ENCODE data around the gene CMSS1.

Gene CMSS1

GRCh38 chr3:100003609-100004503 lies 186.2 kb downstream of the CMSS1 start:
- no peak for DNase-seq

DNA sequence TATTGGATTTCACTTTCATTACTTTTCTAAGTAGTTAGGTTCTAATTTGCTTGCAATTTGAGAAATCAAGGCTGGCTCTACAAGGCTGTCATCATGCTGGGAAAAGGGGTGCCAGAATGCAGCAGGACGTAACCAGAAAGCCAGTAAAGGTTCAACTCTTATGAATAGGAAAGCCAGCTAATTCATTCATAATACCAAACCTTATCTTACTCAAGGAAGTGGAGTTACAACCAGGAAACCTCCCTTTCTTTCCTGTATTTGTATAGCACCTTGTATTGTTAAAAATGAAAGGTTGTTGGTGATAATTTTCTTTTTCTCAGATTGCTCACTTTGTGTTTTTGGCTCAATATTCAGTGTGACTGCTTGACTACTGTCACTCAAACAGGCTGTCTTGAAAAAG lies 187.3 kb downstream of the CMSS1 start:
- no peak for DNase-seq

GRCh38 chr3:100005665-100006393 lies 188.2 kb downstream of the CMSS1 start:
- DNase-seq: no peak

- no peak for DNase-seq
These were observed 189.1 kb downstream of the CMSS1 start for GRCh38 chr3:100006570-100007271.

DNA sequence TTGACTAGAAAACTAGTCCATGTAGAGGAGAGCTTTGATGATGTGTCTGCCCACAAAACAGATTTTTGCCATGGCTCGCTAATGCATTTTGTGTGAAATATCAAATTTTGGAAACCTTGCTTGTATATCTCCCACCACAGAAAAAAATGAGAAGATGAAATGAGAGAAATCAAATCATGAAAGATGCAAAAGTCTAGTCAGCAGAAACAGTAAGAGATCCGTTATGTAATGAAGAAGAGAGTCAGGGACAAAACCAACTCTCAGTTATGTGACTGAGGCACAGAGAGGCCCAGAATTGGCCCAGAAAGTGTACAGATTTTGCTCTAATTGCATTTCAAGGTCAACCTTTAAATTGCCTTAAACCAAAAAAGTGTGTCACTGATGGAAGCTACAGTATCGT lies 189.7 kb downstream of the CMSS1 start:
- no peak for DNase-seq

DNA sequence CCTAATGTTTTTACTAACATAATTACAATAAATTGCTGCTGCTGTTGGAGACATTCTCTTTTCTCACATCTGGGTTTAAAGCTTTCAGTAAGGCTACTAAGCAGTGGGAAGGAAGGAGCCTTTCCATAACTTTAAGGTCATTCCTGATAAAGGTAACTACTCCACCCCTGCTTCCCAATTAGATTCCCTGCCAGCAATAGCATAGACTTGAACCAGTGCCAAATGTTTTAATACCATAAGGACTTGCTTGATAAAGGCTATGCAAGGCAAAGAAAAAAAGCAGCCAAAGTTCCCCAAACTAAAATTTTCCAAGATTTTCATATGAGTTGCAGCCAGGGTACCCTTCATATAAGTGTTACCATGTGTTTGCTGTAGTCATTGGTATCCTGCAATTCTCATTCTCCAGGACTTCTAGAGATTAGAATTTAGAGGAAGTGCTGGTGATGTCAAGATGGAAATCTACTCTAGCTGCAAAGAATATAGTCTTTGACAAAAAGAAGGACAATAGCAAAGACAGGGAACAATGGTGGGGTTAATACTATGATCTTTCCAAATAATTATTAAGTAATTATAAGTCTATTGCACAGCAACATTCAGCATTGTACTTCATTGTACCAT lies 190.5 kb downstream of the CMSS1 start:
- no peak for DNase-seq

DNA sequence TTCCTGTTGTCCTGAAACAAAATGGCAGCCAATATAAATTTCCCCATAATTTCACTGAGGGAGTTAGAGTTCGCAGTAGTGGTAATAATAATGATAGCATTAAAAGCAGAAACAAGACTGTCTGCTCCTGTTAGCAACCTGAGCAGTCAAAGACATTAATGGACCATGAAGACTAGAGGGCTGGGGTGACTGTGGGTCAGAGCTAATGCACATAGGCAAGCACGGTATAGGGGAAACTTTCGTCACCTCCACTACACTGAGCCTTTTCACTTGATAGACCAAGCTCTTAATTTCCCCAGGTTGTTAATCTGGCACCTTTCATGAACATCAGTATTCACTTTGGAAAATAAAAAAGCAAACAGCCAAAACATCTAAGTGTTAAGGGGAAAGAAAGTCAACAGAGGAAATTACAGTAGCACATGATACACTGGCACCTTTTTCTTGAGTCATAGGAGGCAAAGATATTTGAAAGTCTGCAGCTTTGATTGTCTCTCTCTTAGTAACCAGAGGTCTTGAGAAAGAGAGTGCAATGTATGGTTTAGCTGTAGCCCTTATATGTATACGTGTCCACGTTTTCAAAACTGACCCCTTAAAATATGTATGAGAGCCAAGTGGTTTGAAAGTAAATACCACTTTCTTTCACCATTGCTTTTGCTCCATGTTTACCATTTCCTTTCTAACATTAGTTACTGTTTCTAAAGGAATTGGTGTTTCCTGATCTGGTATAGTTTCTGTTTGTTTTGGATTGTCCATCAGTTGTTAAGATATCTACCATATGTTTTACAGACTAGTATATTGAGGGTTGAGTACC lies 191.8 kb downstream of the CMSS1 start:
- DNase-seq: no peak

GRCh38 chr3:100010087-100010417 lies 192.4 kb downstream of the CMSS1 start:
- no peak for DNase-seq

- no peak for DNase-seq
These were observed 201.1 kb downstream of the CMSS1 start for GRCh38 chr3:100018806-100019205.

DNA sequence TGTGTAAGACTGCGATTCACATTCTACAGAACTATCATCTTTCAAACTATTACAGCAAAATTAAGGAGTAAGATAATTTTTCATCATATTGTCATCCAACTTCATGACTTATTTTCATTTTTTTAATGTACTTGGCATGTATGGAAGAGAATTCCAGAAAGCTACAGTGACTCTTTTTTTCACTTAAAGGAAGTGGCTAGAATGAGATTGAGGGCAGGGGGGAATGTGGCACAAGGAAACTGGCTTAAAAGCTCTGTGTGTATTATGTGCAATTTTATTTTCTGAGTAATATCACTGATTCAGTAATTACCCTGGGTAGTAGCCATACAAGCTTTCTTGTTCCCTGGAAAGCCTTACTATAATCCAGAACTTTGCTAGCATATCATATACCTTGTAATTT lies 202.1 kb downstream of the CMSS1 start:
- DNase-seq: no peak

DNA sequence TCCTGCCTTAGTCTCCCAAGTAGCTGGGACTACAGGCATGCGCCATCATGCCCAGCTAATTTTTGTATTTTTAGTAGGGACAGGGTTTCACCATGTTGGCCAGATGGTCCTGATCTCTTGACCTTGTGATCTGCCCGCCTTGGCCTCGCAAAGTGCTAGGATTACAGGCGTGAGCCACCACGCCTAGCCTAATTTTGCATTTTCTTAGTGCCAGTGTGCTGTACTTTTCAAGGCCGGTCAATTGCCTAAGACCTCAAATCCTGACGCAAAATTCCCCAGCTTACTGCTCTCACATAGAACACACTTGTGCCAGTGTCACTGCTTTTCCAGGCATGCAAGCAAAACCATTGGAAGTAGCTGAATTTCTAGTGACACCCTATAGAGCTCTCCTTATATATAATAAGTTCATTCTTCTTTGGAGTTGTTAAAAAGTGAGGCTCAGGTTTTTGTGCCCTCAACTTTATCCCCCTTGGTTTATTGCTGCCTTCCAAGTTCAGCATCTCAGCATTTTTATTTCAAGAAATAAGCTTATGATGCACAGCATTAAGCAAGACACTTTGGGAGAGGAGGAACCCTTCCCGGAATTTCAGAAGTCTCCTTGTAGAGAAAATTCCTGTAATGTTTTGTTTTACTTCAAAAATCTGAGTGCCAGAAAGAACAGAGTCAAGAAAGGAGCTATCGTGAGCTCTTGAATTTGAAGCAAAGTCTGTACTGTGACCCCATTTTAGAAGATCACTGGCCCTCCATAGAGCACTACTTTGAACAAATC lies 203.4 kb downstream of the CMSS1 start:
- no peak for DNase-seq

- DNase-seq: no peak
These were observed 204.8 kb downstream of the CMSS1 start for GRCh38 chr3:100022506-100022905.

GRCh38 chr3:100023150-100023549 lies 205.5 kb downstream of the CMSS1 start:
- no peak for DNase-seq

- DNase-seq: no peak
These were observed 205.9 kb downstream of the CMSS1 start for GRCh38 chr3:100023595-100023994.

DNA sequence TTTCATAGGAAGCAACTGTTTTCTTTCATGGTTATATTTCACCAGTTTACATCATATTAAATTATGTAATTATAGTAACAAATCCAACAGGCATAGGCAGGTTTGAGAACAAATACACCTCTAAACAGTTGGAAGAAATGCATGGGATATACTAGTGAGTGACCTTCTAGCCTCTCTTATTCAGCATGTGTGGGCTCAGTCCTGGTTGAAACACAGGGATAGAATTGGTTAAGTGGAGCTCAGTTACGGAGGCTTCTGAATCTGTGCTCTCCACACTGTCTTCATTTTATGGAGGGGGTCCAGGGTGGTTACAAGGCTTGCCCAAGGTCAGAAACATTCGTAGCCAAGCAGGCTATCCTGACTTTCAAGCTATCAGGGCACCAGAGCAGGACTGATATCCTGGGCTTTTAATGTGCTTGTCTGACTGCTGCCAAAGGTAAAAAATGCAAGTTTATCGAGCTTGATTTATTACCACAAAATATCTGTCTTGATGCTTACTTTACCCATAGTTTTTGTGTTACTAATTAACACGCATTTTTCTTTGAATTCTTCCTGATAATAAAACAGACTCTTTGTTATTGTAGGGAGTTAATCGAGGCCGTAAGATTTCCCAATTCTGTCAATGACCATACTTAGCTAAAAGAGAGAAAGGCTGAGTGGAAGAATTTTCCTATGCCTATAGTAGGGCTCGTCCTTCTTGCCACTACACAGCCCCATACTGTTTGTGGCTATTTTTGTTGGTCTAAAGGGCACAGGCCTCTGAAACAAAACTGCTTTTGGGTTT lies 207.1 kb downstream of the CMSS1 start:
- DNase-seq: no peak

GRCh38 chr3:100027321-100027720 lies 209.7 kb downstream of the CMSS1 start:
- DNase-seq: no peak

DNA sequence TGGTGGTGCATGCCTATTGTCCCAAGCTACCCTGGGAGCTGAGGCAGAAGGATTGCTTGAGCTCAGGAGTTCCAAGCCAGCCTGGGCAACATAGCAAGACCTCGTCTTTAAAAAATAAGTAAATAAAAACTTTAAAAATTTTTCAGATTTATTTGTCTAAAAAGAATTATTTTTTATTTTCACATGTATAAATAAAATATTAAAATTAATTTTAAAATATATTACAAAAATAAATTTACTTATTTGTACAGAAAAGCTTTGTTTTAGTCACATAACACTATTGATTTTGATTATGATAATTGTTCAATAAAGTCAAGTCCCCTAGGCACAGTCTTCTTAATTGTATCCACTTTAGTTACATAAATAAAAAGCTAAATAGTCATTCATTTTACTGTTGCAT lies 211.4 kb downstream of the CMSS1 start:
- DNase-seq: no peak

DNA sequence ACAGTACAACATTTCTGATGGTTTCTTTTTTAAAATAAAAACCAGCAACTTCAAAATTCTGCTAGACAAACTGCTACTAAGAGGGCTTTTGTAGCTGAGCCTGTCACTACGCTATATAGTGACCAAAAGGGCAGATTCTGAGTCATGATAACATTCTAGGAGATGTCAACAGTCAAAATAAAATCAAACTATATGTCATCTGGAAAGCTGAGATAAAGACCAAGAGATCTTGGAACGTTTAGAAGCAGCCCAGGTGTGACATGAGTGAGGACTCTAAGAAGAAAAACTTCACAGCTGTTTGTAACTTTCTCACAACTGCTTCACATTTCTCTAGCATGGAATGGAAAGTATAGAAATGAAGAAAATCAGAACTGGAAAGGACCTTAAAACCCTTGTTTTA lies 212.0 kb downstream of the CMSS1 start:
- no peak for DNase-seq

DNA sequence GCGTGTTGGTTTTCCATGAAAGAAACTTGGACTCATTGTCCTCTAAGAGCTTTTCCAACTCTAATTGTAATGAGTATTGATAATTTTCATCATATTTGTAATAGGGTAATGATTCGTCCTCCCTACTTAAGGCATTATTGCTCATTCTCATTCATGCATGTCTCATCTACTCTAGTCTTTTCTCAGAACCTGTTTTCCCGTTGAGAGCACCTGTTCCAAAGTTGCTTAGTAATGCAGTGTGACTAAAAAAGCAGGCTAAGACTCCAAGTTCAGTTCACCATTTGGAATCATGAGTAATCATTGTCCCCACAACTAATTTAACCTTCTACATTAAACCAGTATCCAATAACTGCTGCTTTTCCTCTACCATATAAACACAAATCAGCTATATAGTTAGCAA lies 212.7 kb downstream of the CMSS1 start:
- no peak for DNase-seq

GRCh38 chr3:100030914-100031425 lies 213.3 kb downstream of the CMSS1 start:
- DNase-seq: no peak

- no peak for DNase-seq
These were observed 214.6 kb downstream of the CMSS1 start for GRCh38 chr3:100032243-100032642.
